ENCODE data around the gene SARM1. TPM values are rescaled to one million over a fixed set of nuclear protein-coding genes. Genes with fewer than 3 reads are reported as not detected.

Gene SARM1
- polyA plus RNA-seq, 2 donors, result 3.0 to 4.4 TPM

DNA sequence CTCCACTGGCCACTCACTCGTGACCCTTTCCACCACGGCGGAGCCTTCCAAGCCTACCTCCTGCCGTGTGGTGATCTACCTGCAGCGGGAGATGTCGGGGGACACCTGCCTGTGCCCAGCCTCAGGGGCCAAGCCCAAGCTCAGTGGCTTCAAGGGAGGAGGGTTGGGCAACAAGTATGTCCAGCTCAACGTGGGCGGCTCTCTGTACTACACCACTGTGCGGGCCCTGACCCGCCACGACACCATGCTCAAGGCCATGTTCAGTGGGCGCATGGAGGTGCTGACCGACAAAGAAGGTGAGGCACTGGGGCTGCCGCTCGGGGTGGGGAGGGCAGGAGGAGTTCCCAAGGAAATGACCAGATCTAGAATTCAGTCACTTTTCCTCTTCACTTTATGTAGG, 32.1 kb upstream of the SARM1 start:
- 83 to 84% methylated on average over 15 of the region's 15 CpGs for WGBS, 2 donors
- Histone ChIP-seq H3K27me3 (ENCODE audit: control insufficient read depth in 1 of 2, insufficient read depth in 2 of 2, low read length in 2 of 2) (no peaks in the 10 kb centered on the region), H3K9me3 (ENCODE audit: control insufficient read depth in 2 of 2, insufficient read depth in 1 of 2, low read depth in 1 of 2, low read length in 1 of 2) (no peaks in the 10 kb centered on the region), H3K4me3 (ENCODE audit: low read depth in 1 of 2, low read length in 2 of 2) (no peak overlapping the region), H3K4me1 (ENCODE audit: control insufficient read depth in 2 of 2, insufficient read depth in 2 of 2, low read length in 1 of 2) (peaks cover 0 to 10% of the 10 kb centered on the region in 2 donors), H3K36me3 (ENCODE audit: control insufficient read depth in 2 of 2, insufficient read depth in 2 of 2, low read length in 1 of 2) (peaks cover 28 to 38% of the 10 kb centered on the region in 2 donors), H3K27ac (ENCODE audit: low read depth in 2 of 2, low read length in 1 of 2) (peak overlapping the region; percentile 42 to 53)

DNA sequence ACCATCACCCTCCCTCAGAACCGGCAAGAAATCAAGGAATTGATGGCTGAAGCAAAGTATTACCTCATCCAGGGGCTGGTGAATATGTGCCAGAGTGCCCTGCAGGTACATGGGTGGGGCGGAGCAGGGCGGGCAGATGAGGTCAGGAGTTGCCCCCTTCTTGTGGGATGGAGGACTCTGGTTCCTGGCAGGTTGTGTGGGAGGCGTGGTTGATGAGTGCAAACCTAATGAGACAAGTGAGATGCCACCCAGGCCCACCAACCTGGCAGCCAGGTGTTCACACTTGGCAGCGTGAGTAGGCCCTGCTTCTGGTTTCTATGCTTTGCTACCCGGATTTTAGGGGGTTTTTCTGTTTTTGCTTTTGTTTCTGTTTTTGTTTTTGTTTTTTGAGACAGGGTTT, 31.1 kb upstream of the SARM1 start:
- WGBS, 2 donors, result 80 to 84% methylated on average over 6 of the region's 6 CpGs
- Histone ChIP-seq H3K4me1 (ENCODE audit: control insufficient read depth in 2 of 2, insufficient read depth in 2 of 2, low read length in 1 of 2) (peaks cover 0 to 10% of the 10 kb centered on the region in 2 donors), H3K27ac (ENCODE audit: low read depth in 2 of 2, low read length in 1 of 2) (no peak overlapping the region), H3K4me3 (ENCODE audit: low read depth in 1 of 2, low read length in 2 of 2) (no peak overlapping the region), H3K36me3 (ENCODE audit: control insufficient read depth in 2 of 2, insufficient read depth in 2 of 2, low read length in 1 of 2) (peaks cover 31 to 44% of the 10 kb centered on the region in 2 donors), H3K9me3 (ENCODE audit: control insufficient read depth in 2 of 2, insufficient read depth in 1 of 2, low read depth in 1 of 2, low read length in 1 of 2) (no peaks in the 10 kb centered on the region), H3K27me3 (ENCODE audit: control insufficient read depth in 1 of 2, insufficient read depth in 2 of 2, low read length in 2 of 2) (no peaks in the 10 kb centered on the region)

- Histone ChIP-seq H3K36me3 (ENCODE audit: control insufficient read depth in 2 of 2, insufficient read depth in 2 of 2, low read length in 1 of 2) (peaks cover 31 to 46% of the 10 kb centered on the region in 2 donors), H3K4me1 (ENCODE audit: control insufficient read depth in 2 of 2, insufficient read depth in 2 of 2, low read length in 1 of 2) (peaks cover 0 to 10% of the 10 kb centered on the region in 2 donors)
Measured at GRCh38 chr17:28341516-28341915, 30.0 kb upstream of the SARM1 start.

GRCh38 chr17:28342313-28342712, 29.2 kb upstream of the SARM1 start:
- Histone ChIP-seq H3K9me3 (ENCODE audit: control insufficient read depth in 2 of 2, insufficient read depth in 1 of 2, low read depth in 1 of 2, low read length in 1 of 2) (no peaks in the 10 kb centered on the region), H3K36me3 (ENCODE audit: control insufficient read depth in 2 of 2, insufficient read depth in 2 of 2, low read length in 1 of 2) (peaks cover 36 to 48% of the 10 kb centered on the region in 2 donors), H3K27me3 (ENCODE audit: control insufficient read depth in 1 of 2, insufficient read depth in 2 of 2, low read length in 2 of 2) (no peaks in the 10 kb centered on the region), H3K4me3 (ENCODE audit: low read depth in 1 of 2, low read length in 2 of 2) (no peak overlapping the region), H3K4me1 (ENCODE audit: control insufficient read depth in 2 of 2, insufficient read depth in 2 of 2, low read length in 1 of 2) (peaks cover 2 to 11% of the 10 kb centered on the region in 2 donors), H3K27ac (ENCODE audit: low read depth in 2 of 2, low read length in 1 of 2) (no peak overlapping the region)
- 90 to 93% methylated on average over 14 of the region's 14 CpGs for WGBS, 2 donors

More at GRCh38 chr17:28341516-28341915, 30.0 kb upstream of the SARM1 start:
- WGBS, 2 donors, result 90 to 94% methylated on average over 11 of the region's 11 CpGs
- H3K9me3 ChIP-seq (ENCODE audit: control insufficient read depth in 2 of 2, insufficient read depth in 1 of 2, low read depth in 1 of 2, low read length in 1 of 2), result no peaks in the 10 kb centered on the region
- H3K27ac ChIP-seq (ENCODE audit: low read depth in 2 of 2, low read length in 1 of 2), result no peak overlapping the region
- H3K27me3 ChIP-seq (ENCODE audit: control insufficient read depth in 1 of 2, insufficient read depth in 2 of 2, low read length in 2 of 2), result no peaks in the 10 kb centered on the region
- no peak overlapping the region for H3K4me3 ChIP-seq (ENCODE audit: low read depth in 1 of 2, low read length in 2 of 2)

- 72 to 78% methylated on average over 10 of the region's 10 CpGs for WGBS, 2 donors
- Histone ChIP-seq H3K27me3 (ENCODE audit: control insufficient read depth in 1 of 2, insufficient read depth in 2 of 2, low read length in 2 of 2) (no peaks in the 10 kb centered on the region), H3K4me1 (ENCODE audit: control insufficient read depth in 2 of 2, insufficient read depth in 2 of 2, low read length in 1 of 2) (peaks cover 3 to 14% of the 10 kb centered on the region in 2 donors), H3K36me3 (ENCODE audit: control insufficient read depth in 2 of 2, insufficient read depth in 2 of 2, low read length in 1 of 2) (peaks cover 45 to 55% of the 10 kb centered on the region in 2 donors), H3K27ac (ENCODE audit: low read depth in 2 of 2, low read length in 1 of 2) (peak overlapping the region in 1 of 2 donors; percentile 14), H3K9me3 (ENCODE audit: control insufficient read depth in 2 of 2, insufficient read depth in 1 of 2, low read depth in 1 of 2, low read length in 1 of 2) (no peaks in the 10 kb centered on the region), H3K4me3 (ENCODE audit: low read depth in 1 of 2, low read length in 2 of 2) (no peak overlapping the region)
Measured at GRCh38 chr17:28343491-28343932, 28.0 kb upstream of the SARM1 start.

- no peaks in the 10 kb centered on the region for H3K9me3 ChIP-seq (ENCODE audit: control insufficient read depth in 2 of 2, insufficient read depth in 1 of 2, low read depth in 1 of 2, low read length in 1 of 2)
- no peaks in the 10 kb centered on the region for H3K27me3 ChIP-seq (ENCODE audit: control insufficient read depth in 1 of 2, insufficient read depth in 2 of 2, low read length in 2 of 2)
- peaks cover 3 to 14% of the 10 kb centered on the region in 2 donors for H3K4me1 ChIP-seq (ENCODE audit: control insufficient read depth in 2 of 2, insufficient read depth in 2 of 2, low read length in 1 of 2)
- peaks cover 45 to 59% of the 10 kb centered on the region in 2 donors for H3K36me3 ChIP-seq (ENCODE audit: control insufficient read depth in 2 of 2, insufficient read depth in 2 of 2, low read length in 1 of 2)
- no peak overlapping the region for H3K27ac ChIP-seq (ENCODE audit: low read depth in 2 of 2, low read length in 1 of 2)
- 79 to 94% methylated on average over 9 of the region's 9 CpGs for WGBS, 2 donors
- H3K4me3 ChIP-seq (ENCODE audit: low read depth in 1 of 2, low read length in 2 of 2), result no peak overlapping the region
Measured at GRCh38 chr17:28344011-28344410, 27.5 kb upstream of the SARM1 start.

GRCh38 chr17:28344435-28344901, 27.0 kb upstream of the SARM1 start:
- H3K36me3 ChIP-seq (ENCODE audit: control insufficient read depth in 2 of 2, insufficient read depth in 2 of 2, low read length in 1 of 2), result peaks cover 45 to 58% of the 10 kb centered on the region in 2 donors
- H3K27me3 ChIP-seq (ENCODE audit: control insufficient read depth in 1 of 2, insufficient read depth in 2 of 2, low read length in 2 of 2), result no peaks in the 10 kb centered on the region
- no peak overlapping the region for H3K4me3 ChIP-seq (ENCODE audit: low read depth in 1 of 2, low read length in 2 of 2)
- WGBS, 2 donors, result 90 to 93% methylated on average over 19 of the region's 19 CpGs
- no peaks in the 10 kb centered on the region for H3K9me3 ChIP-seq (ENCODE audit: control insufficient read depth in 2 of 2, insufficient read depth in 1 of 2, low read depth in 1 of 2, low read length in 1 of 2)
- peaks cover 3 to 10% of the 10 kb centered on the region in 2 donors for H3K4me1 ChIP-seq (ENCODE audit: control insufficient read depth in 2 of 2, insufficient read depth in 2 of 2, low read length in 1 of 2)
- no peak overlapping the region for H3K27ac ChIP-seq (ENCODE audit: low read depth in 2 of 2, low read length in 1 of 2)

DNA sequence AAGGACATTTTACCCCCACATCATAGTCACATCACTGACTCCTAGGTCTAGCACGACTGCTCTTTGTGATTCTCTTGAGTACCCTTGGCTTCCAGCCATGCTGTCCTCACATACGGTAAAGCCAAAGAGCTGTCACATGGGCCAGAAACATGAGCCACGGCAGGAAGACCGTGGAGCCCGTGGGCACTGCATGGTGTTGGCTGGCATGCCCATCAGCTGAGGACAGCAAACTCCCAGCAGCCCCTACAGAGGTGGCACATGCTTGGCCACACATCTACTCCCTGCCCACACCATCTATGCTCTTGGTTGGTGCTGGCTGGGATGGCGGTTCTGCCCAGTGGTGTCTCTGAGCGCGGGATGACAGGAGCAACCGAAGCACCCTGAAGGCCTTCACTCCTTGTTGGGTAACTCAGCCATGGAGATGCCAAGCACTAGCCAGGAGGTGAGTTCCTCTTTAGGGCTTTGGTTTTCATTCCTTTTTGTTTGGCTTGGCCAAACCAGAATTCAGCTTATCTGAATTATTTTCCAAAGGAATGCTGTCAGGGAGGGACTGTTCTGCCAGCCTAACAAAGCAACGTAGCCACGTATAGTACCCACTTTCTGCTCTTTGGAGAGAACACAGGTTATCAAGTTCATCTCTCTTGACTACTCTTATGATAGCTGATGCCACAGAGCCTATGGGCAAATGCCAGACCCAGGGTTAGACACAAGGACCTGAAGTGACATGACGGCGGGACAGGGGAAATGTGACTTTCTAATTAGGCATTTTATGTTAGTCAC, 25.9 kb upstream of the SARM1 start:
- H3K36me3 ChIP-seq (ENCODE audit: control insufficient read depth in 2 of 2, insufficient read depth in 2 of 2, low read length in 1 of 2), result peaks cover 39 to 56% of the 10 kb centered on the region in 2 donors
- H3K4me1 ChIP-seq (ENCODE audit: control insufficient read depth in 2 of 2, insufficient read depth in 2 of 2, low read length in 1 of 2), result peaks cover 3 to 8% of the 10 kb centered on the region in 2 donors
- H3K4me3 ChIP-seq (ENCODE audit: low read depth in 1 of 2, low read length in 2 of 2), result no peak overlapping the region
- peak overlapping the region in 1 of 2 donors; percentile 22 for H3K27ac ChIP-seq (ENCODE audit: low read depth in 2 of 2, low read length in 1 of 2)
- WGBS, 2 donors, result 65 to 70% methylated on average over 13 of the region's 13 CpGs
- no peaks in the 10 kb centered on the region for H3K27me3 ChIP-seq (ENCODE audit: control insufficient read depth in 1 of 2, insufficient read depth in 2 of 2, low read length in 2 of 2)
- H3K9me3 ChIP-seq (ENCODE audit: control insufficient read depth in 2 of 2, insufficient read depth in 1 of 2, low read depth in 1 of 2, low read length in 1 of 2), result no peaks in the 10 kb centered on the region

DNA sequence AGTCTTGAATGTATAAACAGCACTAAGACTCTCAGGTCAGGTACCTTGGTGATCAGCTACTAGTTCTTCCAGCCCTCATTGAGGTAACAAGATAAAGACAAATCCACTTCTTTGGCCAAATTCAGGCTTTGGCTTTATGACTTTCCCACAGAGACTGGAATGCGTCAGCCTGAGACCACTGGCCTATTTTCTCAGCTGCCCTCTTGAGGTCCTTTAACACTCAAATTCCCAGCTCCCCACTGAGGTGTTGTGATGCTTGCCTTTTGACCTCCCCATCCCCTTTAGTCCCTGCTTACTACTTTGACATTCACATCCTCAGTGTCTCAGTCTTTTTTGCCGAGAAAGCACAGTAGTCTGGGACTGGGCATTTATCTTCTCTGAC, 25.3 kb upstream of the SARM1 start:
- H3K36me3 ChIP-seq (ENCODE audit: control insufficient read depth in 2 of 2, insufficient read depth in 2 of 2, low read length in 1 of 2), result peaks cover 40 to 58% of the 10 kb centered on the region in 2 donors

More for the DNA sequence above, 25.3 kb upstream of the SARM1 start:
- Histone ChIP-seq H3K4me3 (ENCODE audit: low read depth in 1 of 2, low read length in 2 of 2) (no peak overlapping the region), H3K27ac (ENCODE audit: low read depth in 2 of 2, low read length in 1 of 2) (no peak overlapping the region), H3K4me1 (ENCODE audit: control insufficient read depth in 2 of 2, insufficient read depth in 2 of 2, low read length in 1 of 2) (peaks cover 3 to 8% of the 10 kb centered on the region in 2 donors), H3K9me3 (ENCODE audit: control insufficient read depth in 2 of 2, insufficient read depth in 1 of 2, low read depth in 1 of 2, low read length in 1 of 2) (no peaks in the 10 kb centered on the region), H3K27me3 (ENCODE audit: control insufficient read depth in 1 of 2, insufficient read depth in 2 of 2, low read length in 2 of 2) (no peaks in the 10 kb centered on the region)
- 76 to 85% methylated on average over 2 of the region's 2 CpGs for WGBS, 2 donors
